Upper lobe of left lung (tissue), 4 donors: ENCODE measurements around the gene CLDN5.

Source experiments
- CTCF ChIP-seq, 6 experiments: fragments of 450-650 bp in 4 of 6; fragments of 200-600 bp in 2 of 6; sonication (generic) in 2 of 6; IDR thresholded peaks; one replicate each; pipeline ENCODE4 v1.5.1; 2016 to 2019; ENCODE audit warnings: antibody characterized with exemption in 6 of 6
- EP300 ChIP-seq, 4 donors: sonication (generic); formaldehyde crosslinking; IDR thresholded peaks; one replicate each; pipeline ENCODE4 v1.5.1; 2017; ENCODE audit warnings: antibody characterized with exemption in 4 of 4, control low read depth in 2 of 4
- POLR2A ChIP-seq, 4 donors: fragments of 450-650 bp; IDR thresholded peaks; one replicate each; pipeline ENCODE4 v1.5.1; 2016 to 2017; ENCODE audit warnings: antibody characterized with exemption in 4 of 4, mild to moderate bottlenecking in 2 of 4

- TF ChIP-seq POLR2A (IDR thresholded peaks at IDR 0.05): no peak
- no peak for TF ChIP-seq CTCF (IDR thresholded peaks at IDR 0.05)
- no peak for TF ChIP-seq EP300 (IDR thresholded peaks at IDR 0.05)
Measured at GRCh38 chr22:19497245-19497644, 27.0 kb downstream of the CLDN5 start.
